ENCODE data around the gene HLA-A.

DNA sequence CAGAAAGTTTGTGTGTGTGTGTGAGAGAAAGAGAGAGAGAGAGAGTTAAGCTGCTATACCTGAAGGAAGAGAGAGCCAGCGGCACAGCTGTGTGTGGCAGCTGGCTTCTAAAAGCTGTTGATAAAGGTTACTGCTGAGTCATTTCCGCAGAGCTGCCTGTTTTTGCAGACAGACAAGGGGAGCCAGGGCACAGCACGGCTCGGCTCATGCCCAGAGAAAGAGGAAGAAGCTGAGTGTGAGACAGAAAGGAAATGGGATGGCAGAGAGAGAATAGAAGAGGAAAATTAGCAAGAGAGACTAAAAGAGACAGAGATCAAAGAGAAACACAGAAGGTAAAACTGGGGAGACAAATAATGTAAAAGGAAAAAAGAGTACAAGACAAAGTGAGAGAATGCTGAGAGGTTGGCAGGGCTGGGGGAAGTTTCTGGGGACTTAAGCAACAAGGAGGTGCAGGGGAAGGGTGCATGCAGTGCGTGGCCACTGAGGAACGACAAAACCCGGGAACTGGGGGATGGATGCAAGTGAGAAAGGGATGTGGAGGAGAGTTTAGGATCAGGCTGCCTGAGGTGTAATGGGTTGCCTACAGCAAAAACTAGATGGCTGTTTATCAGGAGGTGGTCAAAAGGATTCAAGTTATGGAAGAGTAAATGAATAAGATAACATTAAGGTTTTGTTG, 22.7 kb downstream of the HLA-A start:
- TF ChIP-seq, protein P1, sequence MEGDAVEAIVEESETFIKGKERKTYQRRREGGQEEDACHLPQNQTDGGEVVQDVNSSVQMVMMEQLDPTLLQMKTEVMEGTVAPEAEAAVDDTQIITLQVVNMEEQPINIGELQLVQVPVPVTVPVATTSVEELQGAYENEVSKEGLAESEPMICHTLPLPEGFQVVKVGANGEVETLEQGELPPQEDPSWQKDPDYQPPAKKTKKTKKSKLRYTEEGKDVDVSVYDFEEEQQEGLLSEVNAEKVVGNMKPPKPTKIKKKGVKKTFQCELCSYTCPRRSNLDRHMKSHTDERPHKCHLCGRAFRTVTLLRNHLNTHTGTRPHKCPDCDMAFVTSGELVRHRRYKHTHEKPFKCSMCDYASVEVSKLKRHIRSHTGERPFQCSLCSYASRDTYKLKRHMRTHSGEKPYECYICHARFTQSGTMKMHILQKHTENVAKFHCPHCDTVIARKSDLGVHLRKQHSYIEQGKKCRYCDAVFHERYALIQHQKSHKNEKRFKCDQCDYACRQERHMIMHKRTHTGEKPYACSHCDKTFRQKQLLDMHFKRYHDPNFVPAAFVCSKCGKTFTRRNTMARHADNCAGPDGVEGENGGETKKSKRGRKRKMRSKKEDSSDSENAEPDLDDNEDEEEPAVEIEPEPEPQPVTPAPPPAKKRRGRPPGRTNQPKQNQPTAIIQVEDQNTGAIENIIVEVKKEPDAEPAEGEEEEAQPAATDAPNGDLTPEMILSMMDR (IDR thresholded peaks at IDR 0.05 in 8 of 11, conservative IDR thresholded peaks at IDR 0.05 in 3 of 11), result peak in 2 of 11 experiments; percentile 30 to 34
- peak; percentile 30 to 98 (median 89) for TF ChIP-seq POLR2AphosphoS5 (IDR thresholded peaks at IDR 0.05)
